HepG2 (cell line): Measurements from ENCODE around the gene FIZ1. TPM values are rescaled to one million over a fixed set of nuclear protein-coding genes. Genes with fewer than 3 reads are reported as not detected.
A peak's percentile ranks its signal among the peaks of the same experiment; 100 is the strongest.

Experiments
- NR2F6 ChIP-seq, 2 experiments: IDR thresholded peaks; 2 replicates each; pipeline ENCODE4 v1.6.1; 2016; ENCODE audit warnings: antibody characterized with exemption in 1 of 2, mild to moderate bottlenecking in 1 of 2
- POGK ChIP-seq: sonication (generic); formaldehyde crosslinking; conservative IDR thresholded peaks from 2 replicates; pipeline ENCODE4 v1.8.0; 2022; ENCODE audit warnings: mild to moderate bottlenecking, moderate library complexity, missing genetic modification reagents
- SOX13 ChIP-seq, 3 experiments: fragments of 450-650 bp in 1 of 3; sonication (generic) in 1 of 3; formaldehyde crosslinking in 1 of 3; IDR thresholded peaks in 2 of 3; conservative IDR thresholded peaks in 1 of 3; 2 replicates each; pipeline versions ENCODE4 v1.5.0 to v1.6.1; 2016 to 2020; ENCODE audit warnings: antibody characterized with exemption in 1 of 3, mild to moderate bottlenecking in 1 of 3, missing compliant biosample characterization in 1 of 3, missing genetic modification reagents in 1 of 3, moderate library complexity in 1 of 3
- SRSF1 ChIP-seq: fragments of 200-400 bp; formaldehyde crosslinking; optimal IDR thresholded peaks from 2 replicates; pipeline ENCODE3; 2017; ENCODE audit warnings: mild to moderate bottlenecking, low read depth, low read length, moderate library complexity
- ZNF230 ChIP-seq: sonication (generic); formaldehyde crosslinking; IDR thresholded peaks from 2 replicates; pipeline ENCODE4 v1.4.0; 2020; ENCODE audit warnings: mild to moderate bottlenecking, missing genetic modification reagents
- ZNF484 ChIP-seq: sonication (generic); formaldehyde crosslinking; IDR thresholded peaks from 2 replicates; pipeline ENCODE4 v1.5.1; 2020; ENCODE audit warnings: mild to moderate bottlenecking, low read depth, missing genetic modification reagents, borderline replicate concordance
- ZNF691 ChIP-seq: sonication (generic); formaldehyde crosslinking; IDR thresholded peaks from 2 replicates; pipeline ENCODE4 v1.4.0; 2020; ENCODE audit warnings: missing genetic modification reagents, low read depth, mild to moderate bottlenecking, borderline replicate concordance
- ZNF770 ChIP-seq: sonication (generic); formaldehyde crosslinking; IDR thresholded peaks from 2 replicates; pipeline ENCODE4 v1.5.0; 2020; ENCODE audit warnings: mild to moderate bottlenecking, missing genetic modification reagents
- ZNF792 ChIP-seq: IDR thresholded peaks from 2 replicates; pipeline ENCODE4 v1.6.1; 2016
- polyA plus RNA-seq, 8 experiments: library from polyadenylated mRNA; depleted of rRNA in 3 of 8; stranded (reverse) in 7 of 8; unstranded in 1 of 8; fragments of >200 nt; fragmentation: Illumina TruSeq in 4 of 8; extraction: Trizol in 4 of 8; gene quantifications; 2 replicates each; pipeline versions ENCODE4 v1.2.1 to v1.2.3, GENCODE V29; 2011 to 2016; ENCODE audit warnings: low read depth in 4 of 8, missing spikeins in 1 of 8, mixed read lengths in 1 of 8; ENCODE audit not compliant: insufficient read depth in 1 of 8
- total RNA-seq, 5 experiments: library from RNA; depleted of rRNA; stranded (reverse); fragments of >200 nt; fragmentation: Illumina TruSeq; extraction: Trizol; gene quantifications; 2 replicates each; pipeline ENCODE4 v1.2.3, GENCODE V29; 2016; ENCODE audit warnings: low read depth in 1 of 5
- TF ChIP-seq, protein P1 (sequence below): sonication (generic); formaldehyde crosslinking; IDR thresholded peaks from 2 replicates; pipeline ENCODE4 v1.5.0; 2020; ENCODE audit warnings: mild to moderate bottlenecking, missing genetic modification reagents, moderate library complexity
- TF ChIP-seq, protein P2 (sequence below): sonication (generic); formaldehyde crosslinking; IDR thresholded peaks from 2 replicates; pipeline ENCODE4 v1.4.0; 2020; ENCODE audit warnings: missing genetic modification reagents, borderline replicate concordance
- TF ChIP-seq, protein P3 (sequence below): sonication (generic); formaldehyde crosslinking; IDR thresholded peaks from 2 replicates; pipeline ENCODE4 v1.5.0; 2020; ENCODE audit warnings: mild to moderate bottlenecking, missing genetic modification reagents

The FIZ1 gene
- total and polyA plus RNA-seq, 2 of the 13 experiments (the other 11 are each of a cell fraction or from before 2014, with no cell fraction given), result 3.6 to 5.9 TPM

DNA sequence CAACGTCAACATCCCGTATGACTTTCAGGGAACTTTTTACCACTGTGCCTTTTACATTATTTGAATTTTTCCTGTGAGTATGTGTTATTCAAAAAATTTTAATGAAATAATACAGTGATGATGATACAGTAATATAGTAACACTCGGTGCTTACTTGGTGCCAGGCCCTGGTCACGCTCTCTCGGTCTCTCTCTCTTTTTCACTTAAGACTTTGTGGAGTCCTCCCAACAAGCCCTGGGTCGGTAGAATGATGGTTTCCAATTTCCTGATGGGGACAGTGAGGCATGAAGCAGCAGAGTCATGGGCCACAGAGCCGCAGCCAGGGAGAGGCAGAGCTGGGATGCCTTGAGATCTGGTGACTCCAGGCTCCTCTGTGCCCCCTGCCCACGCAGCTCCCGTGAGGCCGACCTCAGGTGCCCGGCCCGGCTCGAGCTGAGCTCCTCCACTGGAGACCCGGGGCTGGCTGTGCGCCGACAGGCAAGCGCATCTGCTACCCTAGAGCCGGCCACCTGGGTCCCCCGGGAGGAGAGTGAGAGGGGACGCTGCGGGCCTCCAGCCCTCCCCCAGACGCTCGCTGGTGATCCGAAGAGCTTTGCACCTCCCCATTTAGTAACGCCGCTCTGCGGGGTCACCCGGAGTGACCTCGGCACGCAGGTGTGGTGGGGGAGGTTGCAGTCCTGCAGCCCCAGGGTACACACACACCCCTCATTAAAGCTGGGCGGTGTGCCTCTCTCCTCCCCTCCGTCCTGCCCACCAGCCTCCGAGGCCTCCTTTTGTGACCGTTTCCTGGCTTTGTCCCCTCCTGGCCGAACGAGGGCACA is 49.6 kb downstream of the FIZ1 start (continued):
- TF ChIP-seq, protein P1, sequence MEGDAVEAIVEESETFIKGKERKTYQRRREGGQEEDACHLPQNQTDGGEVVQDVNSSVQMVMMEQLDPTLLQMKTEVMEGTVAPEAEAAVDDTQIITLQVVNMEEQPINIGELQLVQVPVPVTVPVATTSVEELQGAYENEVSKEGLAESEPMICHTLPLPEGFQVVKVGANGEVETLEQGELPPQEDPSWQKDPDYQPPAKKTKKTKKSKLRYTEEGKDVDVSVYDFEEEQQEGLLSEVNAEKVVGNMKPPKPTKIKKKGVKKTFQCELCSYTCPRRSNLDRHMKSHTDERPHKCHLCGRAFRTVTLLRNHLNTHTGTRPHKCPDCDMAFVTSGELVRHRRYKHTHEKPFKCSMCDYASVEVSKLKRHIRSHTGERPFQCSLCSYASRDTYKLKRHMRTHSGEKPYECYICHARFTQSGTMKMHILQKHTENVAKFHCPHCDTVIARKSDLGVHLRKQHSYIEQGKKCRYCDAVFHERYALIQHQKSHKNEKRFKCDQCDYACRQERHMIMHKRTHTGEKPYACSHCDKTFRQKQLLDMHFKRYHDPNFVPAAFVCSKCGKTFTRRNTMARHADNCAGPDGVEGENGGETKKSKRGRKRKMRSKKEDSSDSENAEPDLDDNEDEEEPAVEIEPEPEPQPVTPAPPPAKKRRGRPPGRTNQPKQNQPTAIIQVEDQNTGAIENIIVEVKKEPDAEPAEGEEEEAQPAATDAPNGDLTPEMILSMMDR (CRISPR knock-in tag), result 0 out of 2 replicates have a peak, but pooled peaks have one; percentile 28
- peak; percentile 86 for TF ChIP-seq ZNF770 (CRISPR knock-in tag)
- 0 out of 2 replicates have a peak, but pooled peaks have one; percentile 58 for TF ChIP-seq ZNF230 (CRISPR knock-in tag)
- TF ChIP-seq ZNF792 (CRISPR knock-in tag), result peak; percentile 15; the same call in 1 of the 2 replicates
- TF ChIP-seq, protein P2, sequence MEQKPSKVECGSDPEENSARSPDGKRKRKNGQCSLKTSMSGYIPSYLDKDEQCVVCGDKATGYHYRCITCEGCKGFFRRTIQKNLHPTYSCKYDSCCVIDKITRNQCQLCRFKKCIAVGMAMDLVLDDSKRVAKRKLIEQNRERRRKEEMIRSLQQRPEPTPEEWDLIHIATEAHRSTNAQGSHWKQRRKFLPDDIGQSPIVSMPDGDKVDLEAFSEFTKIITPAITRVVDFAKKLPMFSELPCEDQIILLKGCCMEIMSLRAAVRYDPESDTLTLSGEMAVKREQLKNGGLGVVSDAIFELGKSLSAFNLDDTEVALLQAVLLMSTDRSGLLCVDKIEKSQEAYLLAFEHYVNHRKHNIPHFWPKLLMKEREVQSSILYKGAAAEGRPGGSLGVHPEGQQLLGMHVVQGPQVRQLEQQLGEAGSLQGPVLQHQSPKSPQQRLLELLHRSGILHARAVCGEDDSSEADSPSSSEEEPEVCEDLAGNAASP (CRISPR knock-in tag), result peak; percentile 28; the same call in 1 of the 2 replicates
- no peak for TF ChIP-seq ZNF484
- peak; percentile 76; the same call in 1 of the 2 replicates for TF ChIP-seq NR2F6 (IDR thresholded peaks at IDR 0.05)
- TF ChIP-seq NR2F6 (CRISPR knock-in tag; IDR thresholded peaks at IDR 0.05), result peak; percentile 78; the same call in 1 of the 2 replicates
- TF ChIP-seq POGK, result peak; percentile 59; the same call in 1 of the 2 replicates
- TF ChIP-seq ZNF691 (CRISPR knock-in tag), result 0 out of 2 replicates have a peak, but pooled peaks have one; percentile 19
- TF ChIP-seq SOX13 (IDR thresholded peaks at IDR 0.05), result no peak
- TF ChIP-seq SOX13 (CRISPR knock-in tag; conservative IDR thresholded peaks at IDR 0.05 in 1 of 2, IDR thresholded peaks at IDR 0.05 in 1 of 2), result peak in 1 of 2 experiments; percentile 56; a peak in 2 of 4 replicates
- peak; percentile 72 for TF ChIP-seq SRSF1
- TF ChIP-seq, protein P3, sequence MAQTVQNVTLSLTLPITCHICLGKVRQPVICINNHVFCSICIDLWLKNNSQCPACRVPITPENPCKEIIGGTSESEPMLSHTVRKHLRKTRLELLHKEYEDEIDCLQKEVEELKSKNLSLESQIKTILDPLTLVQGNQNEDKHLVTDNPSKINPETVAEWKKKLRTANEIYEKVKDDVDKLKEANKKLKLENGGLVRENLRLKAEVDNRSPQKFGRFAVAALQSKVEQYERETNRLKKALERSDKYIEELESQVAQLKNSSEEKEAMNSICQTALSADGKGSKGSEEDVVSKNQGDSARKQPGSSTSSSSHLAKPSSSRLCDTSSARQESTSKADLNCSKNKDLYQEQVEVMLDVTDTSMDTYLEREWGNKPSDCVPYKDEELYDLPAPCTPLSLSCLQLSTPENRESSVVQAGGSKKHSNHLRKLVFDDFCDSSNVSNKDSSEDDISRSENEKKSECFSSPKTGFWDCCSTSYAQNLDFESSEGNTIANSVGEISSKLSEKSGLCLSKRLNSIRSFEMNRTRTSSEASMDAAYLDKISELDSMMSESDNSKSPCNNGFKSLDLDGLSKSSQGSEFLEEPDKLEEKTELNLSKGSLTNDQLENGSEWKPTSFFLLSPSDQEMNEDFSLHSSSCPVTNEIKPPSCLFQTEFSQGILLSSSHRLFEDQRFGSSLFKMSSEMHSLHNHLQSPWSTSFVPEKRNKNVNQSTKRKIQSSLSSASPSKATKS (CRISPR knock-in tag), result no peak
